Measurements from ENCODE around the gene NOSIP. TPM values are rescaled to one million over a fixed set of nuclear protein-coding genes. Genes with fewer than 3 reads are reported as not detected.
"Not testable (repeated sequence)": the region's sequence is repeated elsewhere in the genome, so short reads cannot be mapped to it uniquely, and the experiment has no call there.

The NOSIP gene, protein sequence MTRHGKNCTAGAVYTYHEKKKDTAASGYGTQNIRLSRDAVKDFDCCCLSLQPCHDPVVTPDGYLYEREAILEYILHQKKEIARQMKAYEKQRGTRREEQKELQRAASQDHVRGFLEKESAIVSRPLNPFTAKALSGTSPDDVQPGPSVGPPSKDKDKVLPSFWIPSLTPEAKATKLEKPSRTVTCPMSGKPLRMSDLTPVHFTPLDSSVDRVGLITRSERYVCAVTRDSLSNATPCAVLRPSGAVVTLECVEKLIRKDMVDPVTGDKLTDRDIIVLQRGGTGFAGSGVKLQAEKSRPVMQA
- 65.4 TPM for polyA plus RNA-seq (2013, experiment 1 of 2)
- polyA plus RNA-seq (2013, experiment 2 of 2) = 56.2 TPM

GRCh38 chr19:49580264-49581006, at the start of gene NOSIP:
TSS of gene NOSIP (minus strand) at chr19:49580556. CDS start at chr19:49560691, 19,865 bp downstream.
- Histone ChIP-seq H3K9me3 (ENCODE audit: control insufficient read depth, low read length) (no peaks in the 10 kb centered on the region), H3K27ac (ENCODE audit: low read depth, low read length, severe bottlenecking) (peak within 1 kb of the TSS; percentile 43), H3K4me3 (ENCODE audit: extremely low read depth, insufficient read depth, low read length, poor library complexity, severe bottlenecking) (peak within 1 kb of the TSS; percentile 78), H3K4me1 (ENCODE audit: control insufficient read depth, insufficient read depth, low read length, poor library complexity, severe bottlenecking) (peaks cover 10% of the 10 kb centered on the region), H3K36me3 (ENCODE audit: control insufficient read depth, insufficient read depth, low read length) (peaks cover 23% of the 10 kb centered on the region)
- WGBS, 2 experiments (ENCODE audit: insufficient coverage in 2 of 2) = 6 to 8% methylated on average over 26 of the region's 31 CpGs

DNA sequence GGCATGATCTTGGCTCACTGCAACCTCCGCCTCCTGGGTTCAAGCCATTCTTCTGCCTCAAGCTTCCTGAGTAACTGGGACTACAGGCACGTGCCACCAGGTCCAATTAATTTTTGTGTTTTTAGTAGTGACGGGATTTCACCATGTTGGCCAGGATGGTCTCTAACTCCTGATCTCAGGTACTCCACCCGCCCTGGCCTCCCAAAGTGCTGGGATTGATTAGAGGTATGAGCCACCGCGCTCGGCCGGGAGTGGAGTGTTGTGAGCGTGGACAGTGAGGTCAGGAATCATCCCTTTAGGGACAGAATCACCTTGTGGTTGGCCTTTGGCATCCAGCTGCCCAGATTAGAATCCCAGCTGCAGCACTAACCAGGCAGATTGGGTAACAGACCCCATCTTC, 49.3 kb upstream of the NOSIP start:
- no peak overlapping the region for H3K27ac ChIP-seq (ENCODE audit: low read depth, low read length, severe bottlenecking)
- H3K36me3 ChIP-seq (ENCODE audit: control insufficient read depth, insufficient read depth, low read length) = peaks cover 23% of the 10 kb centered on the region
- 94 to 98% methylated on average over 5 to 8 of the region's 9 CpGs for WGBS, 2 experiments (ENCODE audit: insufficient coverage in 2 of 2)
- H3K9me3 ChIP-seq (ENCODE audit: control insufficient read depth, low read length) = no peaks in the 10 kb centered on the region
- H3K4me3 ChIP-seq (ENCODE audit: extremely low read depth, insufficient read depth, low read length, poor library complexity, severe bottlenecking) = no peak overlapping the region
- H3K4me1 ChIP-seq (ENCODE audit: control insufficient read depth, insufficient read depth, low read length, poor library complexity, severe bottlenecking) = no peaks in the 10 kb centered on the region

DNA sequence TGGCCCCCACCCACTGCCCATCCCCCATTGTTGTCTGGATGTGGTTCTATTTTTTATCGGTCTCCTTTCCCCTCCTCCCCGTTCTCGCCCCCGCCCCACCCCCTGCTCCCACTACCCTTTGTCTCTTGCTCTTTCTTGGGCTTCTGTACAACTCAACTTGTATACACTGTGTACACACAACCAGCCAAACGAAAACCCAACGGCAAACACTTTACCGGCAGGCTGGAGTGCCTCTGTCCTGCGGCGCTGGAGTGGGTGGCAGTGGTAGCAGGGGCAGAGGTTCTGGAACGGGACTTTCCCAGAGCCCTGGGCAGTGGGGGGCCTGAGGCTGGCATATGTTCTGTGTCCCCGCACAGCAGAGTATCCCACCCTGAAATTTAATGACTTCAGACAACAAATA, 45.9 kb upstream of the NOSIP start:
- no peak overlapping the region for H3K27ac ChIP-seq (ENCODE audit: low read depth, low read length, severe bottlenecking)
- no peaks in the 10 kb centered on the region for H3K9me3 ChIP-seq (ENCODE audit: control insufficient read depth, low read length)
- H3K36me3 ChIP-seq (ENCODE audit: control insufficient read depth, insufficient read depth, low read length) = peaks cover 53% of the 10 kb centered on the region
- no peak overlapping the region for H3K4me3 ChIP-seq (ENCODE audit: extremely low read depth, insufficient read depth, low read length, poor library complexity, severe bottlenecking)
- no peaks in the 10 kb centered on the region for H3K4me1 ChIP-seq (ENCODE audit: control insufficient read depth, insufficient read depth, low read length, poor library complexity, severe bottlenecking)
- WGBS, 2 experiments (ENCODE audit: insufficient coverage in 2 of 2) = 89% methylated on average over 3 of the region's 11 CpGs; no CpG with 5 or more reads in 1 of the 2 experiments

GRCh38 chr19:49624967-49625910, 44.9 kb upstream of the NOSIP start:
- no peaks in the 10 kb centered on the region for H3K4me1 ChIP-seq (ENCODE audit: control insufficient read depth, insufficient read depth, low read length, poor library complexity, severe bottlenecking)
- peaks cover 61% of the 10 kb centered on the region for H3K36me3 ChIP-seq (ENCODE audit: control insufficient read depth, insufficient read depth, low read length)
- 94 to 95% methylated on average over 17 to 19 of the region's 27 CpGs for WGBS, 2 experiments (ENCODE audit: insufficient coverage in 2 of 2)
- no peaks in the 10 kb centered on the region for H3K9me3 ChIP-seq (ENCODE audit: control insufficient read depth, low read length)
- H3K27ac ChIP-seq (ENCODE audit: low read depth, low read length, severe bottlenecking) = no peak overlapping the region
- no peak overlapping the region for H3K4me3 ChIP-seq (ENCODE audit: extremely low read depth, insufficient read depth, low read length, poor library complexity, severe bottlenecking)

DNA sequence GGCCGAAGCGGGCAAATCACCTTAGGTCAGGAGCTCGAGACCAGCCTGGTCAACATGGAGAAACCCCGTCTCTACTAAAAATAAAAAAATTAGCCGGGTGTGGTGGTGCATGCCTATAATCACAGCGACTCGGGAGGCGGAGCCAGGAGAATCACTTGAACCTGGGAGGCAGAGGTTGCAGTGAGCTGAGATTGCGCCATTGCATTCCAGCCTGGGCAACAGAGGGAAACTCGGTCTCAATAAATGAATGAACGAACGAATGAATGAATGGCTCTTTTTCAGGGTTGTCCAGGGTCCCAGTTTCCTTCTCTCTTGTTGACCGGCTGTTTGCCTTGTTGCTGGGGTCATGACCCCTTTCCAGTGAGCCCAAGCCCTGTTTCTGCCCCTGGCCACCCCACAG, 37.5 kb upstream of the NOSIP start:
- H3K36me3 ChIP-seq (ENCODE audit: control insufficient read depth, insufficient read depth, low read length) = peaks cover 90% of the 10 kb centered on the region
- 94 to 96% methylated on average over 13 of the region's 13 CpGs for WGBS, 2 experiments (ENCODE audit: insufficient coverage in 2 of 2)
- H3K4me3 ChIP-seq (ENCODE audit: extremely low read depth, insufficient read depth, low read length, poor library complexity, severe bottlenecking); H3K9me3 ChIP-seq (ENCODE audit: control insufficient read depth, low read length); H3K27ac ChIP-seq (ENCODE audit: low read depth, low read length, severe bottlenecking): not testable (repeated sequence)
- peaks cover 13% of the 10 kb centered on the region for H3K4me1 ChIP-seq (ENCODE audit: control insufficient read depth, insufficient read depth, low read length, poor library complexity, severe bottlenecking)

DNA sequence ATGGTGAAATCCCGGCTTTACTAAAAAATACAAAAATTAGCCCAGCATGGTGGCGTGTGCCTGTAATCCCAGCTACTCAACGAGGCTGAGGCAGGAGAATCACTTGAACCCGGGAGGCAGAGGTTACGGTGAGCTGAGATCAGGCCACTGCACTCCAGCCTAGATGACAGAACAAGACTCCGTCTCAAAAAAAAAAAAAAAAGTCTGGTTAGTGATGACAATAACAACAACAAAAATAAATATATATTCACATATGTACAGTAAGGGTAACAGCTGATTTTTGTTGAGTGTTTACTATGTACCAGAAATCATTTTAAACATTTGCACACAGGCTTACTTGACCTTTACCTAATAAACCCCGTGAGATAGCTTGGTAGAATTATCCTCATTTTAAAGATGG, 36.6 kb upstream of the NOSIP start:
- H3K36me3 ChIP-seq (ENCODE audit: control insufficient read depth, insufficient read depth, low read length) = peaks cover 91% of the 10 kb centered on the region
- H3K4me3 ChIP-seq (ENCODE audit: extremely low read depth, insufficient read depth, low read length, poor library complexity, severe bottlenecking) = no peak overlapping the region
- WGBS, 2 experiments (ENCODE audit: insufficient coverage in 2 of 2) = 85 to 100% methylated on average over 4 to 5 of the region's 7 CpGs
- H3K9me3 ChIP-seq (ENCODE audit: control insufficient read depth, low read length) = no peaks in the 10 kb centered on the region
- H3K27ac ChIP-seq (ENCODE audit: low read depth, low read length, severe bottlenecking) = no peak overlapping the region
- peaks cover 13% of the 10 kb centered on the region for H3K4me1 ChIP-seq (ENCODE audit: control insufficient read depth, insufficient read depth, low read length, poor library complexity, severe bottlenecking)

DNA sequence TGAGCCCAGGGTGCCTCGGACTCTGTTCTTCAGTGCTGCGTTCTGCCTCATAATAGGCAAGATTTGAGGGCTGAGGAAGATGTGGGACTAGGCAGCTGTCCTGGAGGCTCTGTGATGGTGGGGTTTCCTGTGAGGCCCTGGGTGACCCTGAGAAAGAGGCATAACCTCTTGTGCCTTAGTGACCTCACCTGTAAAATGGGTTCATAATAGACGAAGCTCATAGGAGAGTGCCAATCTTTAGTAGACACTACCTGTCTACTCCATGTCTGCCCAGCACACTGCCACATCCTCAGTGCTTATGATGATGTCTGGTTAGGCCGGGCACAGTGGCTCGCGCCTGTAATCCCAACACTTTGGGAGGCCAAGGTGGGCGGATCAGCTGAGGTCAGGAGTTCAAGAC, 36.2 kb upstream of the NOSIP start:
- Histone ChIP-seq H3K9me3 (ENCODE audit: control insufficient read depth, low read length) (no peaks in the 10 kb centered on the region), H3K4me3 (ENCODE audit: extremely low read depth, insufficient read depth, low read length, poor library complexity, severe bottlenecking) (no peak overlapping the region), H3K36me3 (ENCODE audit: control insufficient read depth, insufficient read depth, low read length) (peaks cover 87% of the 10 kb centered on the region), H3K27ac (ENCODE audit: low read depth, low read length, severe bottlenecking) (no peak overlapping the region), H3K4me1 (ENCODE audit: control insufficient read depth, insufficient read depth, low read length, poor library complexity, severe bottlenecking) (peaks cover 13% of the 10 kb centered on the region)
- 94 to 95% methylated on average over 6 to 7 of the region's 7 CpGs for WGBS, 2 experiments (ENCODE audit: insufficient coverage in 2 of 2)

DNA sequence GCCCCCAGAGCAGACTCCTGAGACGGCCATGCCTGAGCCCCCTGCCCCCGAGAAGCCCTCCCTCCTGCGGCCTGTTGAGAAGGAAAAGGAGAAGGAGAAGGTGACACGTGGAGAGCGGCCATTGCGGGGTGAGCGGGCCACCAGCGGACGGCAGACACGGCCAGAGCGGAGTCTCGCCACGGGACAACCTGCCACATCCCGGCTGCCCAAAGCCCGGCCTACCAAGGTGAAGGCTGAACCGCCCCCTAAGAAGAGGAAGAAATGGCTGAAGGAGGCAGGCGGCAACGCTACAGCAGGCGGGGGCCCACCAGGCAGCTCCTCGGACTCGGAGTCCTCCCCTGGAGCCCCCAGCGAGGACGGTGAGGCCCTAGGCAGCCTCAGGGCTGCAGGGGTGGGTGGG, 35.5 kb upstream of the NOSIP start:
- peaks cover 13% of the 10 kb centered on the region for H3K4me1 ChIP-seq (ENCODE audit: control insufficient read depth, insufficient read depth, low read length, poor library complexity, severe bottlenecking)
- no peak overlapping the region for H3K27ac ChIP-seq (ENCODE audit: low read depth, low read length, severe bottlenecking)
- 96 to 97% methylated on average over 22 to 23 of the region's 23 CpGs for WGBS, 2 experiments (ENCODE audit: insufficient coverage in 2 of 2)
- H3K36me3 ChIP-seq (ENCODE audit: control insufficient read depth, insufficient read depth, low read length) = peaks cover 87% of the 10 kb centered on the region
- no peak overlapping the region for H3K4me3 ChIP-seq (ENCODE audit: extremely low read depth, insufficient read depth, low read length, poor library complexity, severe bottlenecking)
- no peaks in the 10 kb centered on the region for H3K9me3 ChIP-seq (ENCODE audit: control insufficient read depth, low read length)

DNA sequence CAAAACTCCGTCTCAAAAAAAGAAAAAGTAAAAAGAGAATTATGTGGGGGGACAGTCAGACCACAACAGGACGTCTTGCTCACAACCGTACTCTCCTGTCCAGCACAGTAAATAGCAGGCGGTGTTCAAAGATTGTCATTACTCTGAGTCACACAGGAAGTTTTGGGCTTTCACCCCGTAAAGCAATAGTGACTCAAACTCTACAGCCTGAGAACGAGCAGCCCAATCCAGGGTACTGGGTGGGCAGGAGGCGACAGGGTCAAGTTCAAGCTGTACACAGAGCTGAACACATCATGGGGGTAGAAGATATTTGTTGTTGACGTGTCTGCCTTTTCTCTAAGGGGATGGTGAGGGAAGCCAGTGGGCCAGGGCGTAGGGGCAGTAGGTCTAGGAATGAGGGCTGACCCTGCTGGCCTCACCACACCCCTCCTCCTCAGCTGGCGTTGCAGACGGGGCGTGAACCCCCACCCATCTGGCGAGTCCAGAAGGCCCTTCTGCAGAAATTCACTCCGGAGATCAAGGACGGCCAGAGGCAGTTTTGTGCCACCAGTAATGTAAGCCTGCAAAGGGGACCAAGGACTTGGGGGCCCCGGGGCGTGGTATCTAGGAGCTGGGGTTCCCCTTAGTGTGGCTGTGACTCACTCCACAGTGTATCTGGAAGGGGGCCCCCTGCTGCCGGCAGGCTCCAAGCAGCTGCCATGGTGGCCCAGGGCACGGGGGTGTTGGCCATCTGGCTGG, 33.9 kb upstream of the NOSIP start:
- peak overlapping the region; percentile 51 for H3K27ac ChIP-seq (ENCODE audit: low read depth, low read length, severe bottlenecking)
- H3K36me3 ChIP-seq (ENCODE audit: control insufficient read depth, insufficient read depth, low read length) = peaks cover 88% of the 10 kb centered on the region
- H3K9me3 ChIP-seq (ENCODE audit: control insufficient read depth, low read length) = no peaks in the 10 kb centered on the region
- peaks cover 13% of the 10 kb centered on the region for H3K4me1 ChIP-seq (ENCODE audit: control insufficient read depth, insufficient read depth, low read length, poor library complexity, severe bottlenecking)
- whole genome bisulfite sequencing, 2 experiments (ENCODE audit: insufficient coverage in 2 of 2) = 91 to 95% methylated on average over 15 to 16 of the region's 19 CpGs
- H3K4me3 ChIP-seq (ENCODE audit: extremely low read depth, insufficient read depth, low read length, poor library complexity, severe bottlenecking) = no peak overlapping the region

DNA sequence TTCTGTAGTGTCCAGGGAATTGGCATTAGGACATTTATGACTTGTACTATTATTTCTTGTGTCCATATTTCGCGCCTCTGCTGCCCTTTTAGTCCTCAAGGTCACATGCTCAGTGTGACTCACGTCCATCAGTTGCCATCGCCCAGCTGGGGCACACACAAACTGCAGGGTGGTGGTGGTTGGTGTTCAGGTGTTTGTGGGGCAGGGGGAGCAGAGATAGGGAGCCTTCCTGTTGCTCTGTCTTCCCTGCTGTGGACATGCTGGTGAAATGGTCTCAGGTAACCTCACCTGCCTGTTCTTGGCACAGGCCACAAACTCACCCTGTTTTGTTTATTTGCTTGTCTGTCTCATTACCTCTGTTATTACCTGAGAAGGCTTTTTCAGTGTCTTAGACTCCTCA, 33.0 kb upstream of the NOSIP start:
- Histone ChIP-seq H3K27ac (ENCODE audit: low read depth, low read length, severe bottlenecking) (peak overlapping the region; percentile 51), H3K36me3 (ENCODE audit: control insufficient read depth, insufficient read depth, low read length) (peaks cover 89% of the 10 kb centered on the region), H3K4me1 (ENCODE audit: control insufficient read depth, insufficient read depth, low read length, poor library complexity, severe bottlenecking) (peaks cover 13% of the 10 kb centered on the region), H3K9me3 (ENCODE audit: control insufficient read depth, low read length) (no peaks in the 10 kb centered on the region), H3K4me3 (ENCODE audit: extremely low read depth, insufficient read depth, low read length, poor library complexity, severe bottlenecking) (no peak overlapping the region)
- WGBS, 2 experiments (ENCODE audit: insufficient coverage in 2 of 2) = 100% methylated on average over 4 of the region's 4 CpGs
